Naive thymus-derived CD8-positive, alpha-beta T cell (primary cell): ENCODE measurements around the gene CCDC88A. TPM values are rescaled to one million over a fixed set of nuclear protein-coding genes. Genes with fewer than 3 reads are reported as not detected.
A peak's percentile ranks its signal among the peaks of the same experiment; 100 is the strongest.

Source experiments
- ATAC-seq, 2 donors: fragments of 150-1000 bp; cut with Tn5 transposase in 1 of 2; sonication (Bioruptor Pico), chemical (Tn5 transposase) in 1 of 2; 1 replicate in 1 of 2; 2 replicates in 1 of 2; pipeline ENCODE4 v1.10.0; 2021; ENCODE audit warnings: mild to moderate bottlenecking in 2 of 2, moderate library complexity in 2 of 2
- POLR2A ChIA-PET: fragments of 350-600 bp; sonication (Branson Sonifier 250); formaldehyde crosslinking; loops from one replicate; lab custom pipeline; 2021; ENCODE audit warnings: antibody characterized with exemption; lab: Charles Lee
- DNase-seq, 10 donors: peaks; one replicate each; pipeline versions ENCODE4 v3.0.0 to v3.0.0-alpha.2; 2020 to 2022
- H3K27ac Mint-ChIP-seq, 10 donors: one replicate each; pipeline ENCODE4 v1.8.0; 2020 to 2022; ENCODE audit warnings: mild to moderate bottlenecking in 10 of 10, mixed read lengths in 10 of 10, moderate library complexity in 4 of 10, inconsistent platforms in 1 of 10
- H3K27me3 Mint-ChIP-seq, 5 donors: one replicate each; pipeline ENCODE4 v1.8.0; 2021 to 2022; ENCODE audit warnings: mixed read lengths in 5 of 5
- H3K36me3 Mint-ChIP-seq, 3 donors: one replicate each; pipeline ENCODE4 v1.8.0; 2020 to 2022; ENCODE audit warnings: mixed read lengths in 3 of 3, mild to moderate bottlenecking in 2 of 3, inconsistent platforms in 1 of 3
- H3K4me1 Mint-ChIP-seq, 4 donors: one replicate each; pipeline ENCODE4 v1.8.0; 2021 to 2022; ENCODE audit warnings: mixed read lengths in 4 of 4
- H3K4me3 Mint-ChIP-seq, 10 donors: one replicate each; pipeline ENCODE4 v1.8.0; 2020 to 2022; ENCODE audit warnings: mild to moderate bottlenecking in 10 of 10, mixed read lengths in 10 of 10, moderate library complexity in 6 of 10, inconsistent platforms in 1 of 10
- H3K9me3 Mint-ChIP-seq, 9 donors: one replicate each; pipeline ENCODE4 v1.8.0; 2020 to 2022; ENCODE audit warnings: mixed read lengths in 9 of 9, mild to moderate bottlenecking in 3 of 9, inconsistent platforms in 1 of 9, moderate library complexity in 1 of 9
- polyA plus RNA-seq, 3 donors: library from polyadenylated mRNA; unstranded; fragments of 300-500 nt; fragmentation: Illumina TruSeq; gene quantifications; one replicate each; pipeline ENCODE4 v1.2.3, GENCODE V29; 2021
- total RNA-seq, 8 experiments: library from RNA in 2 of 8; stranded (reverse) in 2 of 8; gene quantifications; one replicate each; pipeline ENCODE4 v1.2.3 and lab custom pipeline; 2021 to 2026

The CCDC88A gene
- total and polyA plus RNA-seq, 5 experiments from 2014 or later, result 0.87 to 26.1 (median 5.0) TPM

GRCh38 chr2:55420439-55420725 is 726 bp upstream of the CCDC88A start:
- POLR2A ChIA-PET, result interaction anchor here (0.6 to 2.3 kb wide), 5 partner anchors 99 to 274 kb away, joined by 3 to 10 read pairs (median 3); partner anchors contain the start of genes CFAP36, CLHC1 and RPS27A
- no peaks in the 10 kb centered on the region for H3K9me3 Mint-ChIP-seq

GRCh38 chr2:55419233-55419678 is 400 bp downstream of the CCDC88A start:
- Mint-ChIP-seq H3K36me3 (no peaks in the 10 kb centered on the region), H3K27me3 (peaks cover 0 to 4% (median 0%) of the 10 kb centered on the region in 5 donors), H3K9me3 (no peaks in the 10 kb centered on the region), H3K4me1 (peaks cover 9 to 38% (median 35%) of the 10 kb centered on the region in 4 donors), H3K27ac (peak overlapping the region; percentile 77 to 96 (median 90)), H3K4me3 (peak overlapping the region; percentile 90 to 97 (median 94))
- ATAC-seq (peak; percentile 36 to 45), DNase-seq (peak in 3 of 10 donors; percentile 12 to 25 (median 15))
- POLR2A ChIA-PET, result interaction anchor here (0.6 to 2.3 kb wide), 7 partner anchors 105 to 410 kb away, joined by 3 to 10 read pairs (median 3); no protein-coding TSS in a partner anchor

More at GRCh38 chr2:55420439-55420725, 726 bp upstream of the CCDC88A start:
- peaks cover 0 to 6% (median 2%) of the 10 kb centered on the region in 5 donors for H3K27me3 Mint-ChIP-seq
- H3K4me1 Mint-ChIP-seq, result peaks cover 9 to 41% (median 35%) of the 10 kb centered on the region in 4 donors
- ATAC-seq (no peak), DNase-seq (no peak)
- H3K4me3 Mint-ChIP-seq, result peak overlapping the region; percentile 91 to 97 (median 94)
- H3K36me3 Mint-ChIP-seq, result no peaks in the 10 kb centered on the region
- H3K27ac Mint-ChIP-seq, result peak overlapping the region; percentile 75 to 93 (median 85)

- Mint-ChIP-seq H3K4me3 (peak overlapping the region; percentile 90 to 97 (median 94)), H3K36me3 (no peaks in the 10 kb centered on the region), H3K27me3 (peaks cover 0 to 2% (median 0%) of the 10 kb centered on the region in 5 donors), H3K4me1 (peaks cover 9 to 38% (median 35%) of the 10 kb centered on the region in 4 donors), H3K27ac (peak overlapping the region; percentile 77 to 96 (median 90)), H3K9me3 (no peaks in the 10 kb centered on the region)
- no peak for ATAC-seq
- POLR2A ChIA-PET, result interaction anchor here (0.6 to 2.3 kb wide), 6 partner anchors 100 to 200 kb away, joined by 3 to 10 read pairs (median 4); partner anchors contain the start of gene CFAP36
- peak in 2 of 10 donors; percentile 7 to 18 for DNase-seq
Measured at GRCh38 chr2:55418512-55419232, 984 bp downstream of the CCDC88A start.

- peaks cover 0 to under 1% (median 0%) of the 10 kb centered on the region in 5 donors for H3K27me3 Mint-ChIP-seq
- no peaks in the 10 kb centered on the region for H3K36me3 Mint-ChIP-seq
- H3K9me3 Mint-ChIP-seq, result no peaks in the 10 kb centered on the region
- DNase-seq, result no peak
- H3K4me3 Mint-ChIP-seq, result peak overlapping the region; percentile 90 to 97 (median 94)
- POLR2A ChIA-PET, result interaction anchor here (1.1 kb wide), 1 partner anchor 101 kb away, joined by 3 read pairs; the partner anchor contains the start of gene CFAP36
- peak overlapping the region in 9 of 10 donors; percentile 0 to 93 (median 89) for H3K27ac Mint-ChIP-seq
- H3K4me1 Mint-ChIP-seq, result peaks cover 9 to 39% (median 36%) of the 10 kb centered on the region in 4 donors
- ATAC-seq, result no peak
Measured at GRCh38 chr2:55418072-55418471, 1.6 kb downstream of the CCDC88A start.

- Mint-ChIP-seq H3K27ac (peak overlapping the region in 1 of 10 donors; percentile 87), H3K36me3 (no peaks in the 10 kb centered on the region), H3K4me1 (peaks cover 9 to 39% (median 36%) of the 10 kb centered on the region in 4 donors), H3K4me3 (no peak overlapping the region), H3K9me3 (no peaks in the 10 kb centered on the region), H3K27me3 (no peaks in the 10 kb centered on the region)
- ATAC-seq (no peak), DNase-seq (no peak)
- POLR2A ChIA-PET, result interaction anchor here (1.1 kb wide), 1 partner anchor 102 kb away, joined by 3 read pairs; the partner anchor contains the start of gene CFAP36
Measured at GRCh38 chr2:55416786-55417568, 2.7 kb downstream of the CCDC88A start.

GRCh38 chr2:55415300-55415699 is 4.4 kb downstream of the CCDC88A start:
- no peak overlapping the region for H3K4me3 Mint-ChIP-seq
- POLR2A ChIA-PET, result interaction anchor here (1.1 kb wide), 1 partner anchor 104 kb away, joined by 3 read pairs; the partner anchor contains the start of gene CFAP36
- H3K36me3 Mint-ChIP-seq, result no peaks in the 10 kb centered on the region
- H3K27ac Mint-ChIP-seq, result peak overlapping the region in 8 of 10 donors; percentile 45 to 71 (median 58)
- DNase-seq (no peak), ATAC-seq (peak in 1 of 2 donors; percentile 7)
- peaks cover 7 to 29% (median 28%) of the 10 kb centered on the region in 4 donors for H3K4me1 Mint-ChIP-seq
- no peaks in the 10 kb centered on the region for H3K27me3 Mint-ChIP-seq
- no peaks in the 10 kb centered on the region for H3K9me3 Mint-ChIP-seq

GRCh38 chr2:55408918-55409868 is 10.5 kb downstream of the CCDC88A start:
- peaks cover 0 to 12% (median 8%) of the 10 kb centered on the region in 3 donors for H3K36me3 Mint-ChIP-seq
- peak overlapping the region in 1 of 10 donors; percentile 13 for H3K4me3 Mint-ChIP-seq
- DNase-seq (no peak), ATAC-seq (no peak)
- peak overlapping the region in 3 of 10 donors; percentile 9 to 12 (median 9) for H3K27ac Mint-ChIP-seq
- H3K4me1 Mint-ChIP-seq, result peaks cover 7 to 9% (median 8%) of the 10 kb centered on the region in 4 donors
- H3K9me3 Mint-ChIP-seq, result no peaks in the 10 kb centered on the region
- POLR2A ChIA-PET, result no interaction called here
- H3K27me3 Mint-ChIP-seq, result no peaks in the 10 kb centered on the region

- Mint-ChIP-seq H3K4me1 (peaks cover 6 to 9% (median 7%) of the 10 kb centered on the region in 4 donors), H3K4me3 (no peak overlapping the region), H3K9me3 (no peaks in the 10 kb centered on the region), H3K27ac (no peak overlapping the region), H3K36me3 (peaks cover 0 to 12% (median 8%) of the 10 kb centered on the region in 3 donors), H3K27me3 (no peaks in the 10 kb centered on the region)
- POLR2A ChIA-PET, result no interaction called here
- DNase-seq, result no peak
- ATAC-seq, result no peak
Measured at GRCh38 chr2:55408098-55408882, 11.4 kb downstream of the CCDC88A start.

GRCh38 chr2:55405116-55405515 is 14.5 kb downstream of the CCDC88A start:
- Mint-ChIP-seq H3K4me3 (no peak overlapping the region), H3K27ac (peak overlapping the region in 1 of 10 donors; percentile 2), H3K4me1 (peaks cover 6 to 9% (median 7%) of the 10 kb centered on the region in 4 donors), H3K27me3 (no peaks in the 10 kb centered on the region), H3K9me3 (no peaks in the 10 kb centered on the region), H3K36me3 (peaks cover 0 to 18% (median 8%) of the 10 kb centered on the region in 3 donors)
- POLR2A ChIA-PET, result no interaction called here
- ATAC-seq, result no peak
- DNase-seq, result no peak

GRCh38 chr2:55403256-55403998 is 16.2 kb downstream of the CCDC88A start:
- POLR2A ChIA-PET, result no interaction called here
- no peaks in the 10 kb centered on the region for H3K27me3 Mint-ChIP-seq
- peaks cover 0 to 5% (median 0%) of the 10 kb centered on the region in 4 donors for H3K4me1 Mint-ChIP-seq

More at GRCh38 chr2:55403256-55403998, 16.2 kb downstream of the CCDC88A start:
- H3K9me3 Mint-ChIP-seq, result no peaks in the 10 kb centered on the region
- ATAC-seq (no peak), DNase-seq (no peak)
- H3K4me3 Mint-ChIP-seq, result no peak overlapping the region
- H3K27ac Mint-ChIP-seq, result no peak overlapping the region
- H3K36me3 Mint-ChIP-seq, result peaks cover 0 to 18% (median 8%) of the 10 kb centered on the region in 3 donors
